ENCODE measurements around the gene CALM1.

CALM1 gene

GRCh38 chr14:90451961-90452360 lies 55.1 kb downstream of the CALM1 start:
- TF ChIP-seq CTCF (IDR thresholded peaks at IDR 0.05) = no peak
- H3K27ac ChIP-seq = no peak overlapping the region

GRCh38 chr14:90452366-90452765 lies 55.5 kb downstream of the CALM1 start:
- no peak overlapping the region for H2AFZ ChIP-seq
- H3K9ac ChIP-seq = no peak overlapping the region

More at GRCh38 chr14:90451961-90452360, 55.1 kb downstream of the CALM1 start:
- Histone ChIP-seq H3K4me2 (ENCODE audit: low read length) (no peak overlapping the region), H3K27me3 (ENCODE audit: control insufficient read depth, insufficient read depth, low read length) (no peaks in the 10 kb centered on the region), H3K79me2 (no peaks in the 10 kb centered on the region), H2AFZ (no peak overlapping the region), H3K9ac (no peak overlapping the region), H3K4me1 (peaks cover 10% of the 10 kb centered on the region), H3K9me3 (ENCODE audit: control insufficient read depth, low read length) (no peaks in the 10 kb centered on the region), H3K36me3 (ENCODE audit: control insufficient read depth, insufficient read depth, low read length) (no peaks in the 10 kb centered on the region), H3K4me3 (ENCODE audit: low read depth, low read length) (no peak overlapping the region)

GRCh38 chr14:90453401-90453951 lies 56.6 kb downstream of the CALM1 start:
- Histone ChIP-seq H3K4me3 (ENCODE audit: low read depth, low read length) (no peak overlapping the region), H3K9ac (no peak overlapping the region)

More at GRCh38 chr14:90452366-90452765, 55.5 kb downstream of the CALM1 start:
- no peak overlapping the region for H3K4me3 ChIP-seq (ENCODE audit: low read depth, low read length)
- H3K36me3 ChIP-seq (ENCODE audit: control insufficient read depth, insufficient read depth, low read length) = no peaks in the 10 kb centered on the region
- H3K27me3 ChIP-seq (ENCODE audit: control insufficient read depth, insufficient read depth, low read length) = no peaks in the 10 kb centered on the region
- no peak overlapping the region for H3K27ac ChIP-seq
- no peak overlapping the region for H3K4me2 ChIP-seq (ENCODE audit: low read length)
- no peaks in the 10 kb centered on the region for H3K9me3 ChIP-seq (ENCODE audit: control insufficient read depth, low read length)
- TF ChIP-seq CTCF (IDR thresholded peaks at IDR 0.05) = no peak
- no peaks in the 10 kb centered on the region for H3K79me2 ChIP-seq
- peaks cover 10% of the 10 kb centered on the region for H3K4me1 ChIP-seq

GRCh38 chr14:90454041-90455000 lies 57.5 kb downstream of the CALM1 start:
- Histone ChIP-seq H3K79me2 (no peaks in the 10 kb centered on the region), H2AFZ (peak overlapping the region; percentile 21), H3K36me3 (ENCODE audit: control insufficient read depth, insufficient read depth, low read length) (no peaks in the 10 kb centered on the region), H3K9me3 (ENCODE audit: control insufficient read depth, low read length) (no peaks in the 10 kb centered on the region), H3K4me1 (peaks cover 10% of the 10 kb centered on the region), H3K9ac (no peak overlapping the region), H3K4me2 (ENCODE audit: low read length) (peak overlapping the region; percentile 13), H3K27me3 (ENCODE audit: control insufficient read depth, insufficient read depth, low read length) (no peaks in the 10 kb centered on the region), H3K4me3 (ENCODE audit: low read depth, low read length) (no peak overlapping the region), H3K27ac (no peak overlapping the region)
- TF ChIP-seq CTCF (IDR thresholded peaks at IDR 0.05) = no peak

More at GRCh38 chr14:90453401-90453951, 56.6 kb downstream of the CALM1 start:
- Histone ChIP-seq H3K27ac (no peak overlapping the region), H3K9me3 (ENCODE audit: control insufficient read depth, low read length) (no peaks in the 10 kb centered on the region), H3K4me1 (peaks cover 10% of the 10 kb centered on the region), H3K79me2 (no peaks in the 10 kb centered on the region), H2AFZ (no peak overlapping the region), H3K4me2 (ENCODE audit: low read length) (no peak overlapping the region), H3K27me3 (ENCODE audit: control insufficient read depth, insufficient read depth, low read length) (no peaks in the 10 kb centered on the region), H3K36me3 (ENCODE audit: control insufficient read depth, insufficient read depth, low read length) (no peaks in the 10 kb centered on the region)
- no peak for TF ChIP-seq CTCF (IDR thresholded peaks at IDR 0.05)
